GM23248 (cell line): Measurements from ENCODE around the gene PRSS33.

Experiments
- EZH2 ChIP-seq: fragments of 200-600 bp; sonication (generic); IDR thresholded peaks from 2 replicates; pipeline ENCODE4 v1.6.1; 2018; ENCODE audit warnings: antibody characterized with exemption, mild to moderate bottlenecking; ENCODE audit not compliant: insufficient read depth, poor library complexity, severe bottlenecking
- EZH2phosphoT487 ChIP-seq: fragments of 200-600 bp; sonication (generic); IDR thresholded peaks from 2 replicates; pipeline ENCODE4 v1.6.1; 2018; ENCODE audit warnings: antibody characterized with exemption, moderate library complexity, mild to moderate bottlenecking, low read depth; ENCODE audit not compliant: insufficient read depth

DNA sequence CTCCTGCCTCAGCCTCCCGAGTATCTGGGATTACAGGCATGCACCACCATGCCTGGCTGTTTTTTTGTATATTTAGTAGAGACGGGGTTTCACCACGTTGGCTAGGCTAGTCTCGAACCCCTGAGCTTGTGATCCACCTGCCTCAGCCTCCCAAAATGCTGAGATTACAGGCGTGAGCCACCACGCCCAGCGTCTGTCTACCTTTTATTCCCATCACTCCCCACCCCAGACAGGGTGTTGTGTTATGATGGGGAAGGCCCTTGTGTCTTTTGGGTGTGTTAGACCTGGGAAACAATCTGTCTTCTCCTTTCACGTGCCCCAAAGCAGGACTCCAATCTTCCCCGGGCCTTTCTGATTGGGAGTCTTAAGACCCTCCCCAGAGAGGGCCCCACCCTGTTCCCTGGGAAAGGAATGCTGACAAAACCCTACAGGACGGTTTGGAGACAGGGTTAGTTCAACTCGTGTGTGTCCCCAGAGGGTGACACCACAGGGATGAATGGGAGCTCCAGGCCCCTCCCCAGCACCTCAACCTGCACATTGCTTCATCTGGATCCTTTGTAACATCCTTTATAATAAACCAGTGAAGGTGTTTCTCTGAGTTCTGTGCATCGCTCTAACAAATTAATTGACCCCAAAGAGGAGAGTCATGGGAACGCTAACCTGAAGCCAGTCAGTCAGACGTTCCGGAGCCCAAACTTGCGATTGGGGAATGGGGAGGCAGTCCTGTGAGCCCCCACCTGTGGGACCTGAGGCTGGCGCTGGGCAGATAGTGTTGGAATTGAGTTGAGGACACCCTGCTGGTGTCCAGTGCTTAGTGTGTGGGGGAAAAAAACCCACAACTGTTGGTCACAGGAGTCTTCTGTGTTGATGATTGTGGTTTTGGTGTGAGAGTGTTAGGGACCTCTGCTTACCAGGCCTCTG, 7.1 kb downstream of the PRSS33 start:
- TF ChIP-seq EZH2phosphoT487 = no peak
- TF ChIP-seq EZH2 = no peak
